Activated effector memory CD4-positive, alpha-beta T cell treated with Interleukin-2 at 50 U/mL for 16 hours (primary cell): ENCODE measurements around the gene LHPP.
"Not testable (repeated sequence)": the region's sequence is repeated elsewhere in the genome, so short reads cannot be mapped to it uniquely, and the experiment has no call there.

Experiments used
- DNase-seq: peaks from one replicate; pipeline ENCODE4 v3.0.0-alpha.2; 2020

LHPP gene

DNA sequence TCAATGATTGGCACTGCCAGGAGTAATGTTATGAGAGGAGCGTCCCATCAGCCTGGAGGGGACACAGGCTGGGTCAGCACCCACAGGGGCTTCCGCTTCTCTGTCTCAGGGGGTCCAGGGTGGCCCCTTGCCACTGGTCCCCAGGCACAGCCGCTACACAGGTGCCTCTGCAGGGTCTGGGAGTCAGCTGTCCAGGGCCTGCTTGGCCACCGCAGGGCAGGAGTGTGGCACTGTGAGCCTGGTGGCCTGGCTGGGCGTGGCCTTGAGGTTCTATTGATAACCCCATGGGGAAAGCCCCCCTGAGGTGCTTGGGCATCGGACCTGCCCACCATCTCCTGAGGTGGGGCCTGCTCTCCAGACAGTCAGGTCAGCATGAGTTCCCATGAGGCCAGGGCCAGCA lies 136.6 kb downstream of the LHPP start:
- no peak for DNase-seq

- DNase-seq = no peak
These were observed 137.4 kb downstream of the LHPP start for GRCh38 chr10:124598773-124599587.

DNA sequence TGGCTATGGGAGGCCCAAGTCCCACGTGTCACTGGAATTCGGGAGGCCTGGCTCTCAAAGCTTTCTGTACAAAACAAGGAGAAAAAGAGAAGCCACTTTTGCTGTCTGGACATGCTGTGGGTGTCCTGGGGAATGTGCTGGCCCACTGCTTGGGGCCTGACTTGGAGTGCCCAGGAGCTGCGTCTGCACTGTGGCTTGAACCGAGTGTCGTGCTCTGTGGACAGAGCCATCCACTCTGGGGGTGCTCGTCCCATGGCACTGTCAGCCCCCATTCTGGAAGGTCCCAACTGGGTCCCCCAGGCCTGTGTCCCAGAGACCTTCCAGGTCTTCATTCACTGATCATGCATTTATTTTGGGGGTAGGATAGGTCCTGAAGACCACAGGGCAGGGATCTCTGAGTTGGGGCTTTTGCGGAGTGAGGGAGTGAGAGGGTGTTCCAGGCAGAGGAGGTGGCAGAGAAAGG lies 138.0 kb downstream of the LHPP start:
- no peak for DNase-seq

GRCh38 chr10:124600051-124600880 lies 138.6 kb downstream of the LHPP start:
- no peak for DNase-seq

- DNase-seq = no peak
These were observed 139.4 kb downstream of the LHPP start for GRCh38 chr10:124601016-124601415.

DNA sequence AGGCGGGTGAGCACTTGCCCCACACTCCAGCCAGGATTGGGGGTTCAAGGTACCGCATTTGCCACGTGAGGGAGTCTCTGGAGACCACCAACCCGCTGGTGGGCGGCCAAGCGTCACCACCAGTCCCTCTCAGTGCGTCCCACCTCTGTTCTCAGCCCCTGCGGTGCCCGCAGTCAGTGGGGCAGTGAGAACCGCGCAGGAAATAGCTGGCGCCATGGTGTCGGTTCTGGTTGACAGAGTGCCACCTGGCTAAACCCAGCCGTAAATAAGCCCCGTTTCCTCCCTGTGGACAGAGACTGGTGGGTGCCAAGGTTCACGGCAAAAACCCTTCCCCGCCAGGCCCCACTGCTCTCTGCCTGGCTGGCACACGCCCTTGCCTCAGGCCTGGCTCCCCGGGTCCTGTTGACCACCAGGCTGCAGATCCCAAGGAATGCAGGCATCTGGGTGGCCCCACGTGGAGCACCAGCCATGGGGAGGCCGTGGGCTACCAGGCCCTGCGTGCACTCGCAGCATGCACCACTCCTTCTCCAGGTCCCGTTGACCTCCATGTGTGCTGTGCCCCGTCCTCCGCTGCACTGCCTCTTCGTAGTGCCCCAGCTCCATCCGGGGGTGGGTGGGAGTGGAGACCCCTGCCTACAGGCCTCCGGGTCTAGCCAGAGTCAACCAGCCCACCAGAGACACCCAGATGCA lies 140.0 kb downstream of the LHPP start:
- no peak for DNase-seq

GRCh38 chr10:124602121-124602561 lies 140.5 kb downstream of the LHPP start:
- no peak for DNase-seq

DNA sequence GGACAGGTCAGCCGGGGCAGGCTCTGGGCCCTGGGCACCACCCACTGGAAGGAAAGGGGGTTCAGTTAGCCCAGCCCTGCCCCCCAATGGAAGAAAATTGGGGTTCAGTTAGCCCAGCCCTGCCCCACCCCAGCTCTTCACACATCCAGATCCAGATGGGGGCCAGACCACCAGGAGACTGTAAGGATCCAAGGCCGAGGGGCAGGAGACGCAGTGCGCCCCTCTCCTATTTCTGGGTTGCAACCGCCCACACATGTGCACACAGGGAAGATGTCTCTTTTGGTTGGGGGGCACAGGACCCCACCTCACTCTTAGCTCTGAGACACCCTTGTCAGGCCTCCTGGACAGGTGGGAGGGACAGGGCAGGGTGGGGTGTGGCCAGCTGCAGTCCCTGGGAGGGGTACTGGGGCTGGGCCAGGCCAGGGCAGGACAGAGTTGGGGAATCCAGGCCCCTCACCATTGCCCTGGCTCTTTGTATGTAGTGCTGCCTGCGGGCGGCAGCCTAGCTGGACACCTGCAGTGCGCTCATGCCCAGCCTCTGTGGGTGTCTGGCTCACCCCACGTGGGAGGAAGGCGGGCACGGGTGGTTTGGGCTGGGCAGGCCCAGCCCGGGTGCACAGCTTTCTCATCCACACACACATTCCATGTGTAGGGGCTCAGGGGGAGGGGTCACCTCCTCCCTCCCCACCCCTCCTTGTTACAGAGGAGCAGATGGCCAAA lies 141.2 kb downstream of the LHPP start:
- DNase-seq = no peak

- DNase-seq = no peak
These were observed 142.0 kb downstream of the LHPP start for GRCh38 chr10:124603376-124604213.

- no peak for DNase-seq
These were observed 142.8 kb downstream of the LHPP start for GRCh38 chr10:124604214-124605000.

DNA sequence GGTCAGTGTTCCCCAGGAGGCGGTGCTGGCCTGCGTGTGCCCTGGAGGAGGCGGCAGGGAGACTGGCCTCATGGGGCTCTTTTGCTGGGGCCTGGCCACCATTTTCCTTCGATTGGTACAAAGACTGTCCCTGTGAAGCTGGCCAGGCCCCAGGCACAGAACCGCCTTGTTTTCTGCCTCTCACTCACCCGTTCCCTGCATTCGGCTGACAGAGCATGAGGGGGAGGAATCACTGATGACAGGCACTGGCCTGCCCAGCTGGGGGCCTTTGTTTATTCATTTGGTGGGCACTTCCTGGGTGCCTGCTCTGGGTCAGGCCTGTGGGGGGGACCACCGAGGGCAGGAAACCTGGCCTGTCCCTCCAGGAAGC lies 143.4 kb downstream of the LHPP start:
- no peak for DNase-seq

- DNase-seq = no peak
These were observed 143.8 kb downstream of the LHPP start for GRCh38 chr10:124605481-124605855.

DNA sequence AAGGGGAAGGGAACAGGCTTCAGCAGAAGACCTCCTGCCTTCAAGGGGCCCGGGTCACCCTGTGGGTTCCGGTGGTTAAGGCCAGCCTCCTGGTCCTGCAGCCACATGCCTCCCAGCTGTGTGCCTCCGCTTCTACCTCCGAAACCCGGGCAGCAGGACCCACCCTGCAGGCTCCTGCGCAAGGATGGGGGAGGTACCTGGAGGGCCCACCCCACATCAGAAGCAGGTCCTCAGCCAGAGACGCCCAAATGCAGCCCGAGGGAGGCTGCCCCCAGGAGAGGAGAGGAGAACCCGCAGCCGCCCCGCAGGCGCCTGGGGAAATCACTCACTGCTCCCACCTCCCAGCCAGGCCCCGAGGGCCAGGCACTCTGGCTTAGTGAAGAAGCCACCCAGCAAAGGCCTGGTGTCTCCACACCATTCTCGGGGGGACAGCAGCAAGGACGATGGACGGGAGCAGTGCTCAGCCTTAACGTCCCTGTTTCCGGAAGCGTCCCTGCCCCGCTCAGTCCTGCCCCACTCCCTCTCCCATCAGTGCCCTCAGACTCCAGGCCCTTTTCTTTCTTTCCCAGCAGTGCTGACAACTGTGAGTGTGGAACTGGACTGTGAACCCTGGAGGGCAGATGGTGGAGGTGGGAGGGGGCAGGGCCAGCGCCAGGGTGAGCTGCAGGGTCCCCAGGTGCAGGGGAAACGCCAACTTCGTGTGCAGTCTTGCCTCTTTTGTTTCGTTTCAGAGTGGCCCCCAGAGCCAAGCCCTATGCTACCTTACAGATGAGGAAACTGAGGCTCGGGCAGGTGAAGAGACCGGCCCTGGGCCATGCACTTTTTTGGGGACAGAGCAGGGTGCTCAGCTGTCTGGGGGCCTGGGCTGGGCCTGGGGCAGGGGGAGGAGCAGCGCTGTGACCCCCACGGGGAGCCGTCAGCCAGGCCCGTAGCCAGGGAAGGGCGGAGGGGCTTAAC lies 144.5 kb downstream of the LHPP start:
- no peak for DNase-seq

DNA sequence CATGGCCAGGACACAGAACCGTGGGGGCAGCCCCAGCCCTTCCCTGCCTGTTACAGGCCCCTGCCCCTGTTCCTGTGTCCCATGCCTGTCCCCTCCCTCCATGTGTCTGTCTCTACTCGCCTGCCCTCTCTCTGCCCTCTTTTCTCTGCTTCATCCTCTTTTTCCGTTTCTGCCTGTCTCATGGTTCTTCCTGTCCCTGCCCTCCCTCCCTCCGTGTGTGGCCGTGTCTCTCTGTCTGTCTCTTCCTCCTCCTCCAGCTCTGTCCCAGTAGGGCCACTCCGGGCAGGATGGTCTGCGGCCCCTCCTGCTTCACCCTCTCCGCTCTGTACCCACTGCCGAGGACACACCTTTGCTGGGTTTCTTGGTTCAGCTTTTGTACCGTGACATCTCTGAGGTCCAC lies 145.2 kb downstream of the LHPP start:
- DNase-seq = no peak

GRCh38 chr10:124607693-124608092 lies 146.1 kb downstream of the LHPP start:
- DNase-seq = no peak

- DNase-seq = no peak
These were observed 146.6 kb downstream of the LHPP start for GRCh38 chr10:124608093-124608721.

DNA sequence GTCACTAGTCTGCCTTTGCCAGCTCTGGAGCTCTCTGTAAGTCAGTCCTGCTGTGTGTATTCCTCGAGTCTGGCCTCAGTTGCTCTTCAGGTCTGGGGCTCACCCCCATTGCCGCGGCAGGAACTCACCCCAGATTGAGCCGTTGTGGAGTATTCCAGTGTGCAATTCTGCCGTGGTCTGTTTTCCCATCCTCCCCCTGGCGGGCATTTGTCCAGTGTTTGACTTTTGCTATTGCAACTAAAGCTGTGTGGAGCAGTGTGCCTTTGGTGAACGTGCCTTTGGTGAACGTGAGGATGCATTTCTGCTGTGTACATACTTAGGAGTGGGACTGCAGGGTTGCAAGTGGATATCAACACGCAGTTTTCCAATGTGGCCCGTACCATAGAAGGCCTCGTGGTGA lies 148.1 kb downstream of the LHPP start:
- no peak for DNase-seq

- not testable (repeated sequence) for DNase-seq
These were observed 148.6 kb downstream of the LHPP start for GRCh38 chr10:124610186-124610585.

DNA sequence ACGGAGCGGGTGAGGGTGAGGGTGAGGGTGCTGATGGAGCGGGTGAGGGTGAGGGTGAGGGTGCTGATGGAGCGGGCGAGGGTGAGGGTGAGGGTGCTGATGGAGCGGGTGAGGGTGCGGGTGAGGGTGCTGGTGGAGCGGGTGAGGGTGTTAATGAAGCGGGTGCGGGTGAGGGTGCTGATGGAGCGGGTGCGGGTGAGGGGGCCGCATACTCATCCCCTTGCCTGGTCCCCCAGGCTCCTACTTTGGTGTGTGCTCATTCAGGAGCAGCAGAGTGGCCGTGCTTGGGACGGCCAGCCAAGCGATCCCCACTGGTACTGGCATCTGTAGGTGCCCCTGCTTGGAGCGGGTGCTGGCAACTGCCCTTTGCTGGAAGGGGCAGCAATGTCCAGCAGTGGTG lies 149.2 kb downstream of the LHPP start:
- not testable (repeated sequence) for DNase-seq
